ENCODE results near the gene MATN1. TPM values are rescaled to one million over a fixed set of nuclear protein-coding genes. Genes with fewer than 3 reads are reported as not detected.

MATN1 gene
- polyA plus RNA-seq, 1 donor (not counting 4 experiments of a cell fraction or from before 2014, with no cell fraction given), result 0.05 TPM

GRCh38 chr1:30663596-30664091 lies 59.7 kb downstream of the MATN1 start:
- Histone ChIP-seq H4K20me1 (ENCODE audit: control insufficient read depth, extremely low read depth, insufficient read depth, low read length) (no peaks in the 10 kb centered on the region), H3K9ac (ENCODE audit: control insufficient read depth, extremely low read depth, insufficient read depth, low read length) (no peak overlapping the region), H3K79me2 (ENCODE audit: control insufficient read depth, insufficient read depth, low read length) (no peaks in the 10 kb centered on the region), H3K27me3 (ENCODE audit: control insufficient read depth, extremely low read depth, insufficient read depth, low read length) (no peaks in the 10 kb centered on the region), H3K4me2 (ENCODE audit: control insufficient read depth, extremely low read depth, insufficient read depth, low read depth, low read length) (no peak overlapping the region), H2AFZ (ENCODE audit: control insufficient read depth, low read length) (no peak overlapping the region), H3K9me3 (ENCODE audit: control insufficient read depth, low read depth, low read length) (no peaks in the 10 kb centered on the region), H3K36me3 (ENCODE audit: control insufficient read depth in 2 of 2, extremely low read depth in 1 of 2, insufficient read depth in 2 of 2, low read length in 2 of 2) (no peaks in the 10 kb centered on the region), H3K27ac (ENCODE audit: control insufficient read depth, insufficient read depth, low read length) (no peak overlapping the region), H3K4me3 (ENCODE audit: control insufficient read depth in 2 of 3, extremely low read depth in 1 of 3, insufficient read depth in 2 of 3, low read depth in 1 of 3, low read length in 3 of 3) (no peak overlapping the region), H3K4me1 (ENCODE audit: control insufficient read depth, extremely low read depth, insufficient read depth, low read length) (peaks cover 12% of the 10 kb centered on the region), H3K9me1 (ENCODE audit: control insufficient read depth, extremely low read depth, insufficient read depth, low read length) (no peaks in the 10 kb centered on the region)
- dilution Hi-C loops (cut with MboI; ENCODE audit: extremely low pct_ligation_motif_present, low sequenced_read_pairs), result no loop called here
- TF ChIP-seq, protein P1, sequence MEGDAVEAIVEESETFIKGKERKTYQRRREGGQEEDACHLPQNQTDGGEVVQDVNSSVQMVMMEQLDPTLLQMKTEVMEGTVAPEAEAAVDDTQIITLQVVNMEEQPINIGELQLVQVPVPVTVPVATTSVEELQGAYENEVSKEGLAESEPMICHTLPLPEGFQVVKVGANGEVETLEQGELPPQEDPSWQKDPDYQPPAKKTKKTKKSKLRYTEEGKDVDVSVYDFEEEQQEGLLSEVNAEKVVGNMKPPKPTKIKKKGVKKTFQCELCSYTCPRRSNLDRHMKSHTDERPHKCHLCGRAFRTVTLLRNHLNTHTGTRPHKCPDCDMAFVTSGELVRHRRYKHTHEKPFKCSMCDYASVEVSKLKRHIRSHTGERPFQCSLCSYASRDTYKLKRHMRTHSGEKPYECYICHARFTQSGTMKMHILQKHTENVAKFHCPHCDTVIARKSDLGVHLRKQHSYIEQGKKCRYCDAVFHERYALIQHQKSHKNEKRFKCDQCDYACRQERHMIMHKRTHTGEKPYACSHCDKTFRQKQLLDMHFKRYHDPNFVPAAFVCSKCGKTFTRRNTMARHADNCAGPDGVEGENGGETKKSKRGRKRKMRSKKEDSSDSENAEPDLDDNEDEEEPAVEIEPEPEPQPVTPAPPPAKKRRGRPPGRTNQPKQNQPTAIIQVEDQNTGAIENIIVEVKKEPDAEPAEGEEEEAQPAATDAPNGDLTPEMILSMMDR (optimal IDR thresholded peaks at IDR 0.05 in 1 of 3, IDR thresholded peaks at IDR 0.05 in 1 of 3, conservative IDR thresholded peaks at IDR 0.05 in 1 of 3; ENCODE audit: extremely low read depth in 1 of 3, insufficient read depth in 2 of 3, low read length in 3 of 3), result no peak
- no peak for TF ChIP-seq EZH2 (IDR thresholded peaks at IDR 0.05; ENCODE audit: low read length)
- no peak for DNase-seq (ENCODE audit: low read depth, low spot score)
- FAIRE-seq, result no peak

- TF ChIP-seq, protein P1 (optimal IDR thresholded peaks at IDR 0.05 in 1 of 3, IDR thresholded peaks at IDR 0.05 in 1 of 3, conservative IDR thresholded peaks at IDR 0.05 in 1 of 3; ENCODE audit: extremely low read depth in 1 of 3, insufficient read depth in 2 of 3, low read length in 3 of 3), result no peak
- TF ChIP-seq EZH2 (IDR thresholded peaks at IDR 0.05; ENCODE audit: low read length), result no peak
- H3K36me3 ChIP-seq (ENCODE audit: control insufficient read depth in 2 of 2, extremely low read depth in 1 of 2, insufficient read depth in 2 of 2, low read length in 2 of 2), result no peaks in the 10 kb centered on the region
- DNase-seq (ENCODE audit: low read depth, low spot score) (no peak), FAIRE-seq (no peak)
- no peak overlapping the region for H2AFZ ChIP-seq (ENCODE audit: control insufficient read depth, low read length)
- H4K20me1 ChIP-seq (ENCODE audit: control insufficient read depth, extremely low read depth, insufficient read depth, low read length), result no peaks in the 10 kb centered on the region
- H3K27ac ChIP-seq (ENCODE audit: control insufficient read depth, insufficient read depth, low read length), result no peak overlapping the region
- dilution Hi-C loops (cut with MboI; ENCODE audit: extremely low pct_ligation_motif_present, low sequenced_read_pairs), result no loop called here
- no peak overlapping the region for H3K4me3 ChIP-seq (ENCODE audit: control insufficient read depth in 2 of 3, extremely low read depth in 1 of 3, insufficient read depth in 2 of 3, low read depth in 1 of 3, low read length in 3 of 3)
- H3K27me3 ChIP-seq (ENCODE audit: control insufficient read depth, extremely low read depth, insufficient read depth, low read length), result no peaks in the 10 kb centered on the region
- no peak overlapping the region for H3K4me2 ChIP-seq (ENCODE audit: control insufficient read depth, extremely low read depth, insufficient read depth, low read depth, low read length)
- H3K9me3 ChIP-seq (ENCODE audit: control insufficient read depth, low read depth, low read length), result no peaks in the 10 kb centered on the region
- no peaks in the 10 kb centered on the region for H3K79me2 ChIP-seq (ENCODE audit: control insufficient read depth, insufficient read depth, low read length)
- no peaks in the 10 kb centered on the region for H3K9me1 ChIP-seq (ENCODE audit: control insufficient read depth, extremely low read depth, insufficient read depth, low read length)
- peaks cover 7% of the 10 kb centered on the region for H3K4me1 ChIP-seq (ENCODE audit: control insufficient read depth, extremely low read depth, insufficient read depth, low read length)
- no peak overlapping the region for H3K9ac ChIP-seq (ENCODE audit: control insufficient read depth, extremely low read depth, insufficient read depth, low read length)
These were observed 61.0 kb downstream of the MATN1 start for GRCh38 chr1:30662291-30662840.

Measured in keratinocyte (primary cell).